ENCODE results near the gene POMC.

DNA sequence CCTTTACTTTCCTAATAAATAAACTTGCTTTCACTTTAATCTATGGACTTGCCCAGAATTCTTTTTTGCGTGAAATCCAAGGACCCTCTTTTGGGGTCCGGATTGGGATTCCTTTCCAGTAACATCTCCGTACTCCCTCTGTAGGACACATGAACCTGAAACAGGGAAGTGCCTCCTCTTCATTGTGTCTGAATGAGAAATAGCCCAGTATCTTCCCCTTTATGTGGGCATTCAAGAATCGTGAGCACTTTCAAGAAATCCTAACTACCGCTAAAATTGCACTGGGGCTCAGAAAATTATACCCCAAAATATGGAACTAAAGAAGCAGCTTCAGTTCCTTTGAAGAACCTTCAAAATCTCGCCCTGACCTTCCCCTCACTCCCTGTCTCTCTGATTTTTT is 7.8 kb upstream of the POMC start:
- TF ChIP-seq, protein P1, sequence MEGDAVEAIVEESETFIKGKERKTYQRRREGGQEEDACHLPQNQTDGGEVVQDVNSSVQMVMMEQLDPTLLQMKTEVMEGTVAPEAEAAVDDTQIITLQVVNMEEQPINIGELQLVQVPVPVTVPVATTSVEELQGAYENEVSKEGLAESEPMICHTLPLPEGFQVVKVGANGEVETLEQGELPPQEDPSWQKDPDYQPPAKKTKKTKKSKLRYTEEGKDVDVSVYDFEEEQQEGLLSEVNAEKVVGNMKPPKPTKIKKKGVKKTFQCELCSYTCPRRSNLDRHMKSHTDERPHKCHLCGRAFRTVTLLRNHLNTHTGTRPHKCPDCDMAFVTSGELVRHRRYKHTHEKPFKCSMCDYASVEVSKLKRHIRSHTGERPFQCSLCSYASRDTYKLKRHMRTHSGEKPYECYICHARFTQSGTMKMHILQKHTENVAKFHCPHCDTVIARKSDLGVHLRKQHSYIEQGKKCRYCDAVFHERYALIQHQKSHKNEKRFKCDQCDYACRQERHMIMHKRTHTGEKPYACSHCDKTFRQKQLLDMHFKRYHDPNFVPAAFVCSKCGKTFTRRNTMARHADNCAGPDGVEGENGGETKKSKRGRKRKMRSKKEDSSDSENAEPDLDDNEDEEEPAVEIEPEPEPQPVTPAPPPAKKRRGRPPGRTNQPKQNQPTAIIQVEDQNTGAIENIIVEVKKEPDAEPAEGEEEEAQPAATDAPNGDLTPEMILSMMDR (IDR thresholded peaks at IDR 0.05; ENCODE audit: low read depth, low read length): no peak
- TF ChIP-seq EZH2phosphoT487 (IDR thresholded peaks at IDR 0.05; ENCODE audit: low read depth): no peak
